ENCODE data around the gene MGAT4B.

- TF ChIP-seq, protein P1, sequence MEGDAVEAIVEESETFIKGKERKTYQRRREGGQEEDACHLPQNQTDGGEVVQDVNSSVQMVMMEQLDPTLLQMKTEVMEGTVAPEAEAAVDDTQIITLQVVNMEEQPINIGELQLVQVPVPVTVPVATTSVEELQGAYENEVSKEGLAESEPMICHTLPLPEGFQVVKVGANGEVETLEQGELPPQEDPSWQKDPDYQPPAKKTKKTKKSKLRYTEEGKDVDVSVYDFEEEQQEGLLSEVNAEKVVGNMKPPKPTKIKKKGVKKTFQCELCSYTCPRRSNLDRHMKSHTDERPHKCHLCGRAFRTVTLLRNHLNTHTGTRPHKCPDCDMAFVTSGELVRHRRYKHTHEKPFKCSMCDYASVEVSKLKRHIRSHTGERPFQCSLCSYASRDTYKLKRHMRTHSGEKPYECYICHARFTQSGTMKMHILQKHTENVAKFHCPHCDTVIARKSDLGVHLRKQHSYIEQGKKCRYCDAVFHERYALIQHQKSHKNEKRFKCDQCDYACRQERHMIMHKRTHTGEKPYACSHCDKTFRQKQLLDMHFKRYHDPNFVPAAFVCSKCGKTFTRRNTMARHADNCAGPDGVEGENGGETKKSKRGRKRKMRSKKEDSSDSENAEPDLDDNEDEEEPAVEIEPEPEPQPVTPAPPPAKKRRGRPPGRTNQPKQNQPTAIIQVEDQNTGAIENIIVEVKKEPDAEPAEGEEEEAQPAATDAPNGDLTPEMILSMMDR (IDR thresholded peaks at IDR 0.05; ENCODE audit: insufficient read depth, low read length, poor library complexity, severe bottlenecking): no peak
- TF ChIP-seq EZH2phosphoT487 (conservative IDR thresholded peaks at IDR 0.05; ENCODE audit: low read length): no peak
Observed at GRCh38 chr5:179777909-179778308, 28.8 kb downstream of the MGAT4B start.
